Stimulated activated naive CD8-positive, alpha-beta T cell treated with anti-CD3 and anti-CD28 coated beads, Interleukin-15, Interleukin-2, amounts not matched to agents 100 U/mL and 50 U/mL, for 24 hours (primary cell): ENCODE results near the gene SLC8A1.

Source experiments
- ATAC-seq: fragments of 150-1000 bp; cut with Tn5 transposase; one replicate; pipeline ENCODE4 v1.10.0; 2021
- DNase-seq: peaks from one replicate; pipeline ENCODE4 v3.0.0; 2021

The SLC8A1 gene

DNA sequence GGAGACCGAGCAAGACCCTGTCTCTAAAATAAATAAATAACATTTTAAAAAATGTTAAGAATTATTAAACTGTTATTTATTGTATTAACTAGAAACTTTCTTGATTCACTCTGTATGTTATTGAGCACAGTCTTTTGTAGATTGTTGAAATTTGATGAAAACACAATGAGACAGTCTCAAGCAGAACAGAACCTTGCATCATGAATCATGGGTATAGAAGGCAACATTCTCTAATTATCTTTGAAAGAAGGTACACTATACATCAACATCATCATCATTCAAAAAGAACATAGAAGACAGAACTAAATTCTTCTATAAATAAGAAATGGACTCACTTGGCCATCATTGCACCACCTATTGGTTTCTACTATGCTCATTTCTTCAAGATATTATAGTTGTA lies 67.7 kb downstream of the SLC8A1 start:
- ATAC-seq (no peak), DNase-seq (no peak)

DNA sequence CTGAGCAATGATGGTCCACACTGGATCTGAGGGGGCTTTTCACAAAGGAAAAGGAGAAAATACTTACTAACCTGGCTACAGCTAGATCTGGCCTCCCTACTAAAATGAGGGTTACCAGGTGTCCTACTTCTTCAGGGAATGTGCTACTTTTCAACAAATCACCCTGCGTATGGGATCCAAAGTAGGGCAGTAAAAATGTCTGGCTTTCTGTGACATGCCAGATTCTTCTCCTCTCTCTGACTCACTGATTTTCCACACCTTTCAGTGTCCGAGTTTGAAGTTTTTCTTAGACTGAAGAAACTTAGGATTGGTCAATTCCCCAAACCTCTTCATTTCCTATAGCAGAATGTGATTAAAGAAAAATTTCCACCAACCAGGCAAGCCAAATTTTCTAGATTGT lies 71.2 kb downstream of the SLC8A1 start:
- DNase-seq (no peak), ATAC-seq (no peak)

DNA sequence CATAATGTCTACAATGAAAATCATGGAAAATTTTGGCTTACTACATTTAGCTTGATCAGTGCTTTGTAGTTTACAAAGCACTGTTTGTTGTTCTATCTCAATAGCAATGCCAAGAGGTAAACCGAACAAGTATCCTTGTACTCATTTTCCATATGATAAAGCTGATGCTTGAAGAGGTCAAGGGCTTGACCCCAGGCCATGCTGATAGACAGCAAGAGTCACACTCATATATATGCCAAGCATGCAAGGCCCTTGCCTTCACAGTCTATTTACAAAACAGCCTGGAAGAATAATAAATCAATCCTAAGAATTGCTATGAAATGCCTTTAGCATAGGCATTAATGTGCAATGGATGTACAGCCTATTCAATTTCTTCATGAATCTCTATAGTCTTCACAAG lies 71.8 kb downstream of the SLC8A1 start:
- no peak for ATAC-seq
- no peak for DNase-seq

DNA sequence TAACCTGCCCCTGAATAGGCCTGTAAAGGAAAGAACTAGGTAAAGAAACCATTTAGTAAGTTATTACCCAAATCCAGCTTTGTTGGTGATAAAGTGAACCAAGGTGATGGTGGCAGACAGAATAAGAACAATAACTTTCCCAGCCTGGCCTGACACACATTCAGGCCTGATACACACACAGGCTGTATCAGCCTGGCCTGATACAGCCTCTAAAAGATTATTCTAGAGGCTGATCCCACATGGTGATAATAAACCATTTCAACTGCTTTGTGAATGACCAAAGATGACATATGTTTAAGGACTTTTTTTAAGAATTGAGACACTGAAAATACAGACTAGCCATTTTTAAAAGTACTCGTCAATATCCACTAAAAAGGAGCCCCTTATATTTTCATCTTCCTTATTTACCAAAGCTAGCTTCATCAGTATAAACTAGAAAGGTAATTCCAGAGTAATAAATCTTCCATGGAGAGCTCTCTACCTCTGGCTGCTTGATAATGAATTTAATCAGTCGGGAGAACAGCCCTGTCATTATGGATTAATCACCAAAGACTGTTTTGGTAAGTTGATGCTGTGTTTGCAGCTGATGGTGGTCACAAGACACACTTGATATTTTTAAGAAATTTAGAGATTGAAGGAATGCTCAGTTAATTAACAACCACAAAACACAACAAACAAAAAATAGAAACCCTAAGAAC lies 77.2 kb downstream of the SLC8A1 start:
- DNase-seq, result no peak
- no peak for ATAC-seq

DNA sequence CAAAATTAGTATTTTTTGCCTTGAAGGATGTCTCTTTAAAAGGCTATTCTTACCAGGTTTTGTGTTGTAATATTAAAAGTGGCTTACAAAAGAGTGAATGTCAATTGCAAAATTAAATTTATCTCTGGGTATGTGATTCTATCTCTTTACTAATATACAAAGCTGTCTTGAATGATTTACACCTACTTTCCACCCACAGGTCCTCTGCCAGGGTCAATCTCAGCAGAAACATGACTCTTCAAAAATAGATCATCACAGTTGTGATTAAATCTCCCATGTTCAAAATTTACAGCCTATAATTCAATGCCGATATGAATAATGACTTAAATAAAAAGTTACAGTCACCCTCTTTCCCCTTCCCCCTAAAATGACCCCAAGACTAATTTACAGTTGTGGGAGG lies 78.8 kb downstream of the SLC8A1 start:
- ATAC-seq (no peak), DNase-seq (no peak)

DNA sequence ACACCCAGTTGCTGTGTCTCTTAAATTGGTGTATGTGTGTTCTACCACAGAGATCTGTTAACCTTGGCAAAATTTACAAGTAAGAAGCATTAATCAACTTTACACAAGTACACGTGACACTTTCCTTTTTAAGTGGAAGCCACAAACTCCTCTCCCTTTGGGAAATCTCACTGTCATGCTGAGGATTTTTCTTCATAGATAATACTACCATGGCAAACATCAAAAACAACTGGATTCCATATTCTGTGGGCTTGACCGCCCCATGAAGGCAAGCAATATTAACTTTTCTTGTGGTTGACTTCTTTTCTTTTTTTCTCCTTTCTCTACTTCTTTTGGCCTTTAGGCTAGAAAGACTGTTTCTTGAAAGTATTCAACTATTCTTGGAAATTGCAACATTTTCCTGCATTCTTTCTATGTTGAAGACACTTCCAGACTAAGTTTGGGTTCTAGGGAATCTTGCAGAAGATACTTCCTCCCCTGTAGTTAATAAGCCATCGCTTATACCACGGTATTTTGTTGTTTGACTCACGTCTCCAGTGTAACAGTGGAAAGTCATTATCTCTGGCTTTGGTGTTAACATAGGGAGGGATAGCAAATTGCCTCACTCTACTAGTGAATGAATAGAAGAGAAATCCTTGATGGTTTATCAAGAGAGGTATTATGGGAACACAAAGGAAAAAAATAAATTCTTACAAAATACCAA lies 79.5 kb downstream of the SLC8A1 start:
- DNase-seq (no peak), ATAC-seq (no peak)

DNA sequence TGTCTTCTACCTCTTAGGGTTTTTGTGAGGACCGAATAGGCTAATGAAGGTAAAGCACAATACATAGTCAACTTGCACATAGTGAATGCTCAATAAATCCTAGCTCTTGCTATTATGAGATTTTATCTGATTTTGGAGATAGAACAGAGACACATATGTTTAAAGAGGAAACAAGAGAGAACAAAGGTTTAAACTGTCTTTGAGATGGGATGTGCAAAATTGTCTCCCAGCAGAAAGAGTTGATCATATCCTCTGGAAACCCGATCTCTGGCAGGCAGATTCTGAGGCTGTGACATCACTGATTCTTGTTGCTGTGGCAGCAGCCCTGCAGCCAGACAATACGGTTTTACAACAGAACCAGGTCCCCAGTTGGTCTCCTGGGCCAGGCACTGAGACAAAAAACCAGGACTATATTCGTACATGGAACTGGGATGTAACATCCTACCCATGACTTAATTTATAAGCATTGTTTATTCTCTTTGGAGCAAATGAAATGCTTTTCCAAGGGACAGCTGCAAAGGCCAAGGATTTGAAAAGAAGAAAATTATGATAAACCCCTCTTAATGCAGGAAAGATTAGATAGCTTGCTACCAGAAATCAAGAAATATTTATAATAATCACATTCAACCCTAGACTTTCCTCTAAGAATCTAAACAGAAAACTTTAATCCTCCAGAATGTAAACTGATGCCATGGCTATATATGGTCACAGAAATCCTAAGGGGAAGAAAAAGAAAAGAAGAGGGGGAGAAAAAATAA lies 80.2 kb downstream of the SLC8A1 start:
- DNase-seq (no peak), ATAC-seq (no peak)

DNA sequence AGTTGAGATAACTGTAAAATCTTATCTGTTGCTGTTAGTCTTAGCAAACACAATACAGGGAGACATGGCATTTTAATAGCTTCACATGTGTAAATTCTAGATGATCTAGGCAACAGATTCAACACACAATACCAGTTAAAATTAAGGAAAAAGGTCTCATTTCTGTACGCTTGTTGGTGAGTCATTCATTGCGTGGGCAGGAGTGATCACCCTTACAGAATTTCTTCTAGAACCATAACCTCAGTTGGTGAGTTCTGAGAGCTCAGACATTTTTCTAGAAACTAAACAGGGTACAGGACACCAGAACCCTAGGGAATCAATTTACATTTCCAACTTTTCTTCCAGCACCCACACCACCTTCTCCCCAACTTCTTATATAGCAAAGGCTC lies 81.9 kb downstream of the SLC8A1 start:
- ATAC-seq, result no peak

DNA sequence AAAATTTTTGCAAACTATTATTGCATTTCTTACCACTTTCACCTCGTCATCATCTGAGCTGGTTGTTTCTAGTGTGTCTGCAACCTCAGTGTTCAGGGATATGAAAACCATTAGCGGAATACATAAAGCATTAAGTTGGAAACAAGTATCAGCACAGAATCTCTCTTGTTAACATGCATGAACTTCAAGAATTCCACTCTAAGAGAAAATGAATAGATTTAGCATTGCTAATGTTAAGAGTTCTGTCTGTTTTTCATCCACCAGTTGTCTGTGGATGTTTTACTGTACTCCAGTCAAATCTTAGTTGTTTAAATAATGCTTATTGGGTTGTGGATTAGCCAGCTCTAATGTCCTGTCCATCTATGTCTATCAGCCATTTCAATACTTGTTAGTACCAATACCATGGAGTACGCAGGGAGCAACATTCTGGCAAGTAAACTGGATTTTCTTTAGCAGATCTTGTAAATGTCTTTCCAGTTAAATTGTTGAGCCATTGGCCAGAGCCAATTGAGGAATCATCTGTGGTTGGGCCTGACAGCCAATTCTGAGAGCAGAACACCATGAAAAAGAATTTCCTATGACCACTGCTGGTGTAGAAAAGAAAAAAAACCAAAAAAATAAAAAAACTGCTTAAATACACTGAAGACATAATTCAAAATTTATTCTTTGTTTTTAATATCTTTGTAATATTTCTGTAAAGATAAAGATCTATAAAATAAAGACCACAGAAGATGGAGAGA lies 82.5 kb downstream of the SLC8A1 start:
- ATAC-seq, result no peak
- DNase-seq, result no peak

More for the DNA sequence above, 81.9 kb downstream of the SLC8A1 start:
- no peak for DNase-seq

DNA sequence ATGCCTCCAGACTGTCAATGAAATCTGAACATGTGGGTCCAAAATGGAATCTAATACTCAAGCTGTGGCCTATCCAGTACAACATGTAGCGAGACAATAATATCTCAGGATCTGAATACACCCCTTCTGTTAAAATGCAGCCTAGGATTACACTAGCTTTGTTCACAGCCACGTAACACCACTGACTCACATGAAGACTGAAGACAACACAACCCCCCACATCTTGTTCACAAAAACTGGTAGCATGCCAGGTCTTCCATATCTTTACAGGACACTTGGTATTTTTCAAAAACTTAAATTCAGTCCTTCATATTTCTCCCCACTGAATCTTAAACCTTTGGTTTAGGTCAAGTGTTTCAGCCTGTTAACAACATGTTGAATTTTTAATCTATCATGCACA lies 84.2 kb downstream of the SLC8A1 start:
- ATAC-seq, result no peak
- DNase-seq, result no peak

DNA sequence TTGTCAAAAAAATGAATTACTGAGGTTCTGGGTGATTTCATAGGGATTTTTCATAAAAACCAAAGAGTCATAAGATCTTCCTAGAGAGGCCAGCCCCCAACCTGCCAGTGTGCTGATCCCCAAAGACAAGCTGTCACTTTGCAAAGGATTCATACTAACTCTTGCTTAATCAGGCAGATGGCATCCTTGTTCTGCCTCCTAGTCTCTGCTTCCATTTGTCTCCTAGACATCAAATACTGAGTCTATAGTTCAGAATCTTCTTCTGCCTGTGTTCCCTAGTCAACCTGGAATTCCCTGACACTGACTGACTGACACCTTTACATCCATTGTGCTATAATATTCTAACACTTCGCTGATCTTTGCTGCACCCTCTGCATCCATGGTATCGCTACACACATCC lies 84.9 kb downstream of the SLC8A1 start:
- no peak for ATAC-seq
- no peak for DNase-seq

DNA sequence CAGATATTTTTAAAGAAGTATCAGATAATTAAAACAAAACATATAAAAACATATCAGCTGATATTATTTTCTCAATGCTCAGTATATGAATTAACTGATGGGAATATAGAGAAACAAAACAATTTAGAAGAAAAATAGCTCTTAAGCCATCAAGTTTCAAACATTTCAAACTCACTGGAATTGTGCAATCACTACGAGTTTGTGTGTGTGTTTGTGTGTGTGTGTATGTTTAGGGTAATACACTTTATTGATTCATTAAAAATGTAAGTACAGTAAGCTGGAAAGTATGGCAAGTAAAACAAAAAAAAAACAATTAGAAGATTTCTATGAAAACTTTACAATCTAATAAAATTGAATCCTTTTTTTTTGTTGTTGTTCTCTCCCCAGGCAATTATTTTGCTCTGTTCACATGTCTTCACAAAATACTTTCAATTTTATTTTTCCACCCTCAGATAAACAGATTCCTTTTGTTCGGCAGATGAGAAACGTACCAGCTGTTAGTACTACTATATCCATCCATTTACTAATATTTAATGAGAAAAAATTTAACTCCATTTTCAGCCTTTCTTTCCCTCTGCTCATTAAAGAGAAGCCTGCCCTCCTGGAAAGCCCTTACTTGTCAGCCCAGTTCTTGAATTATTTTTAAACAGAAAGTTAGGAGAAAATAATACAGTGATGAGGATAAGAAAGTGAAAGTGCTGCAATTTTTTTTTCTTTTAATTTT lies 87.6 kb downstream of the SLC8A1 start:
- ATAC-seq, result no peak
- no peak for DNase-seq

DNA sequence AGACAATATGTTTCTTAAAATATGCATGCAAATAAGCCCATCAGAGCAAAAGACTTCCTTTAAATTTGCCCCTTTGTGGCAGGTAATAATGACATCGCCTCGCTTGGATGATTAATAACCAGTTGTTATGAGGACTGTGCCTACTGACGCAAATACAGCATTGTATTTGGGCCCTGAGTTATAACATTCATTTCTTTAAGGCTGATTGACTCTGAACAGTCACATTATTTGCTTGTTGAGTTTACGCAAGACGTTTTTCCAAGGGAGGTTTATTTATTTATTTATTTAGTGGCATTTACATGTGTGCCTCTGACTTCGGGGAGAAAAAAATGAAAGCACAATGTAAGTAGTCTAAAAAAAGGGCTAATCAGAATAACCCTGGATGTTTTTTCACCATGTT lies 88.3 kb downstream of the SLC8A1 start:
- no peak for ATAC-seq
- no peak for DNase-seq

DNA sequence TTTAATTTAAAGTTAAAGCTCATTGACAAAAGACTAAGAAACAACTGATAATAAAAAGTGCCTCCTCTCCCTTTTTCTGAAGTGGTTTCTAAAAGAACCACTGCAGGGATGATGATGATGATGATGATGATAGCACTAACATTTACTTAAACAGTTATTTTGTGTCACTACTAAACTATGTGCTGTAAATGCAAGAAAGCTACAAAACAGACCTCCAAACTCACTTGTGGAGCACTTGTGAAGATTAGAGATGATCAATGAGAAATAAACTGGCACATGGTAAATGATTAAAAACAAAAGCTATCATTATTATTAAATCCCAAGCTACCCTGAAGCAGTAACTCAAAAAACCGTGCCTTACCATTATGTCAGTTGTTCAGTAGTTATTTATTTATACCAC lies 88.7 kb downstream of the SLC8A1 start:
- ATAC-seq, result no peak
- no peak for DNase-seq

DNA sequence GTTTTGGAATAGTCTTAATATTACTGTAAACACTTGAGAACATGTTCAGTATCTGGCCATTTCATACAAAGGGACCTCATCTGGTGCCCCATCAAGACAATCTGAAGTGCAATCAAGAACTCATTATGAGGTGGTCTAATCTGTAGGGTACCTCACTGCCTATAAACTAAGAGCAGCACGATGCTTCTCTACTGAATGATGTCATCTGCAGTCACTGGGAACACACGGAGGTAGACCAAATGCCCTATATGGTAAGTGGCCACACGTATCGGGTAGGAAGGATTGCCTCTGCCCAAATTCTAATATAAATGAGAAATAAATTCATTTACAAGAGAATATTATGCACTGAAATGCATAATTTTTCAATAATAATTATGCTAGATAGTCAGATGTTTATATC lies 90.4 kb downstream of the SLC8A1 start:
- DNase-seq (no peak), ATAC-seq (no peak)

DNA sequence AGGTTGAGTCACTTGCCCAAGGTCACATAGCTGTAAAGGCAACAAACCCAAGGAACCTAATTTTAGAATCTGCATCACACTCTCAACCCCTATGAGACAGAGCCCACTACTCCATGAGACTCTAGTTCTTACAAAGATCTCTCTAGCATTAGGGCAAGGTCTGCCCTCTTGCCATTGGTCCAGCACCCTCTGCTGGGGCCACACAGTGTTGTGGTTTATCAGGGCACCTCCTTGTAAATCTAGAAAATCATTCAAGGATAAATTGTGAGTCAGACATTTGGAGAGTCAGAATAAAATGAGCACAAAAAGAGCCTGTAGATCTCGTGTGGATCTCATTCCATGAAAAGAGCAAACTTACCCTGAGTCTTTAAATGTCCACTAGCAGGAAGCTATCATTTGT lies 91.2 kb downstream of the SLC8A1 start:
- DNase-seq, result no peak
- ATAC-seq, result peak; percentile 46

DNA sequence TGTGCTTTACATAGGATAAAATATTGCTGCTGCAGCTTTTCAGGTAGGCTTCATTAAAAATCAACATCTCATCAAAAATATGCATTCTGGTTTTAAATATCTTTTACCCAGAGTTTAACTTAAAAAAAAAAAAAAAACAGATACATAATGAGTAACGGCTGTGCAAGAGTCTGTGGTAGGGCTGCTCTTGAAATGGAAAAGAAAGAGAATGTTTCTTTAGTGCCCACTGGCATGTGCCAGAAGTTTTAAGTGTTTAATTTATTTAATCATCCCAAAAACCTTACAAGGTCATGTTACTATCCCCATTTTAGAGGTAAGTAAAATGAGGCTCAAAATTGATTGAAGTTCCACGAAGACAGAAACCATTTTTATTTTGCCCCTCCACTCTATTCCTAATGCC lies 92.1 kb downstream of the SLC8A1 start:
- DNase-seq (no peak), ATAC-seq (no peak)

DNA sequence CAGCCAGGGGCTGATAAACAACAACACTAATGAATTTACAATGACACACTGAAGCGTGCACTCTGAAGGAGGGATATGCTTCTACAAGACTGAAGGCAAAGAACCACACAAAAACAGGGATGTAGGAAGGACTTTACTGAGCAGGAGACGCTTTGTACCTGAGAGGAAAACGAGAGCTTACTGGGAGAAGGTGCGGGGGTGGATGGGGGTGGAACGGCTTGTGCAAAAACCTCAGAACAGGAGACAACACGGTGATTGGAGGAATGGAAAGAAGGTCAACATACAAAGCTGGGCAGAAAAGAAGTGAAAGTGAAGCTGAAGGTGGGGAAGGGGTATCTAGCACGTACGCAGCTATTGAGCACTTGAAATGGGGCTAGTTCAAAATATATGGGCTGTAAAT lies 93.1 kb downstream of the SLC8A1 start:
- ATAC-seq, result no peak
- DNase-seq, result no peak

DNA sequence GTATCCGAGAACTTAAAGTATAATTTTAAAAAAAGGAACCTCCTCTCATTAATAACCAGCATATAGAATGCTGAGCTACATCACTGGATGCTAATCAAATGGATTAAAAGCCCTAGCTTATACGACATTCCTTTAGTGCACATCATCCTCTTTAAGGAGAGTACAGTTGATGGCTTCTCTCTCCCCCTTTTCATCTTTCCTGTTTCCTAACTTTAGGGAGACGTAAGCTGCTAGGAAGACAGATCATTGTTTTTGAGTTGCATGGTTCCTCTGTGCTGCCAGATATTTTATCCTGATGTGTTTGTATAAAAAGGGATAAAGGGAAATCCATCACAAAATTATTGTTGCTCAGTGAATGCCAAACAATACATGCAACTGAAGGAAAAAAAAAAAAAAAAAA lies 94.2 kb downstream of the SLC8A1 start:
- ATAC-seq, result no peak

DNA sequence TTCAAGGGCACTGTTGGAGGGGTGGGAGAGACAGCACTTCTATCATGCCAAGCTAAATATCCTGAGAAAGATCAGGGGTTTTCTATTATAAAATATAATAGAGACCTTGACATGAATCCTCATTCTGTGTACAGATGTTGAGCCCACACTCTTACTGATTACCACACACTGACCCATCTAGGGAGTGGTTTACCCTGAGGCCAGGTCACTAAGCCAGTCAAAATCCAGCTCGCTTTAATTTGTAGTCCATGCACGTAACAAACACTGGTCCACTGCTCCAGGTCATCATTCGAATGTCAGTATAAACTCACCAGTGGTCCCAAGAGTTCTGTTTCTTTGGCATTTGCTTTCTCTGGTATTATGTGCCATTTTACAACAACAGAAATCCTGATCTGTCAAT lies 96.4 kb downstream of the SLC8A1 start:
- no peak for DNase-seq
- ATAC-seq, result no peak

More for the DNA sequence above, 94.2 kb downstream of the SLC8A1 start:
- no peak for DNase-seq

DNA sequence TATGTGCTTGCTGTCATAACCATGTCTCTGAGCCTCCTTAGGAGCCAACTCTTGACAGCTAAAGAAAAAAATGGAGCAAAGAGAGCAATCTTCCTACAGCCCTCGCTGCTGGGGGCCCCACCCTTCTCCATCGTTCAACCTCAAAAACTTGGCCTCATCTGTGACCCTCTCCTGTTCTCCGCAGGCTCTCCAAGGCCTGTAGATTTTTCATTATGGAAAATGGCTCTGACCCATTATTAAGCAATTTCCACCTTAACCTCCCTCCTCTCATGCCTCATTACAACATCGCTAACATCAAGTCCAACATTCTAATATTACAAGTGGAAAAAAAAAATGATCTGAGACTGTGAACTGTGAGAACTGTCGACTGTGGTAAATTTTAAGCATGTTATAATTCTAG lies 98.7 kb downstream of the SLC8A1 start:
- DNase-seq (no peak), ATAC-seq (no peak)

DNA sequence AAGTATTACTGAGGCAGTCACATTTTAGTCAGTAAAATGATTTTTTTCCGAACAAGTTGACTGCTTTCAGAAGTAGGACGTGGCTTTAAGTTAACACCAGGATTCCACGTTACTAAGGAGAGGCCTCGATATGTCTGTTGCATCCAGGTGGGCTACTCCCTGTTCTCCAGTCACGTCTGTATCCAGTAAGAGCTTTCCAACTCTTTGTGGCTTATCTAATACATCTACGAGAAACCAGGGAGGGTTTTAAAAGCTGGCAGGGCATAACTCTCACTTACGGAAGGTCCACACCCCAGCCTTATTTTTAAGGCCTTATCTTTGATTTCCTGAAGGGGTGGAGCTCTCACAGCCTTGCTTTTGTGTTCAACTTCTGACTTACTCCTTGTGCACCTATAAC lies 99.2 kb downstream of the SLC8A1 start:
- ATAC-seq (no peak), DNase-seq (no peak)
